ENCODE results near the gene MED26. TPM values are rescaled to one million over a fixed set of nuclear protein-coding genes. Genes with fewer than 3 reads are reported as not detected.

The MED26 gene
- total RNA-seq, 1 donor: 7.1 TPM

GRCh38 chr19:16615808-16616207, 12.2 kb downstream of the MED26 start:
- no peak for DNase-seq (ENCODE audit: low read depth)
- no peak for TF ChIP-seq CTCF (IDR thresholded peaks at IDR 0.05; ENCODE audit: insufficient read depth, low read length)
- no peak overlapping the region for H3K4me3 ChIP-seq (ENCODE audit: low read depth, low read length)

- no peak for TF ChIP-seq CTCF (IDR thresholded peaks at IDR 0.05; ENCODE audit: insufficient read depth, low read length)
- no peak overlapping the region for H3K4me3 ChIP-seq (ENCODE audit: low read depth, low read length)
- DNase-seq (ENCODE audit: low read depth): no peak
Observed at GRCh38 chr19:16614941-16615340, 13.1 kb downstream of the MED26 start.

GRCh38 chr19:16613841-16614240, 14.2 kb downstream of the MED26 start:
- no peak for TF ChIP-seq CTCF (IDR thresholded peaks at IDR 0.05; ENCODE audit: insufficient read depth, low read length)
- DNase-seq (ENCODE audit: low read depth): no peak

GRCh38 chr19:16612636-16613035, 15.4 kb downstream of the MED26 start:
- no peak for TF ChIP-seq CTCF (IDR thresholded peaks at IDR 0.05; ENCODE audit: insufficient read depth, low read length)

More at GRCh38 chr19:16613841-16614240, 14.2 kb downstream of the MED26 start:
- H3K4me3 ChIP-seq (ENCODE audit: low read depth, low read length): no peak overlapping the region

GRCh38 chr19:16611121-16611520, 16.9 kb downstream of the MED26 start:
- no peak overlapping the region for H3K4me3 ChIP-seq (ENCODE audit: low read depth, low read length)
- DNase-seq (ENCODE audit: low read depth): no peak
- TF ChIP-seq CTCF (IDR thresholded peaks at IDR 0.05; ENCODE audit: insufficient read depth, low read length): no peak

More at GRCh38 chr19:16612636-16613035, 15.4 kb downstream of the MED26 start:
- H3K4me3 ChIP-seq (ENCODE audit: low read depth, low read length): no peak overlapping the region
- peak; percentile 4 for DNase-seq (ENCODE audit: low read depth)

GRCh38 chr19:16609511-16610200, 18.3 kb downstream of the MED26 start:
- no peak for TF ChIP-seq CTCF (IDR thresholded peaks at IDR 0.05; ENCODE audit: insufficient read depth, low read length)

GRCh38 chr19:16608290-16608739, 19.7 kb downstream of the MED26 start:
- DNase-seq (ENCODE audit: low read depth): peak; percentile 84

More at GRCh38 chr19:16609511-16610200, 18.3 kb downstream of the MED26 start:
- DNase-seq (ENCODE audit: low read depth): no peak
- no peak overlapping the region for H3K4me3 ChIP-seq (ENCODE audit: low read depth, low read length)

More at GRCh38 chr19:16608290-16608739, 19.7 kb downstream of the MED26 start:
- TF ChIP-seq CTCF (IDR thresholded peaks at IDR 0.05; ENCODE audit: insufficient read depth, low read length): no peak
- no peak overlapping the region for H3K4me3 ChIP-seq (ENCODE audit: low read depth, low read length)
